Pancreas (tissue), 10 donors: ENCODE results near the gene COLEC11. TPM values are rescaled to one million over a fixed set of nuclear protein-coding genes. Genes with fewer than 3 reads are reported as not detected.

Experiments
- ATAC-seq, 4 donors: fragments of 200-7000 bp; cut with Tn5 transposase; one replicate each; pipeline versions ENCODE4 v1.8.0 to v1.9.1; 2020; ENCODE audit warnings: mild to moderate bottlenecking in 4 of 4, moderate library complexity in 4 of 4
- DNase-seq, 6 donors: peaks; one replicate each; pipeline ENCODE4 v3.0.0-alpha.2; 2020
- FAIRE-seq: peaks from 2 replicates; lab custom pipeline; 2012; peaks lifted over from hg19 to GRCh38; lab: Jason Lieb, UNC
- H3K27ac ChIP-seq, 4 donors: fragments of 200-600 bp; sonication (generic); 1 replicate in 3 of 4; 2 replicates in 1 of 4; pipeline versions ENCODE4 v1.5.0 to v1.8.0; 2020
- H3K27me3 ChIP-seq, 4 donors: fragments of 200-600 bp; one replicate each; pipeline ENCODE4 v1.8.0; 2021
- H3K36me3 ChIP-seq, 3 donors: fragments of 200-600 bp; sonication (generic) in 1 of 3; one replicate each; pipeline versions ENCODE4 v1.5.0 to v1.8.0; 2020 to 2021
- H3K4me1 ChIP-seq, 3 donors: fragments of 200-600 bp; one replicate each; pipeline ENCODE4 v1.8.0; 2021
- H3K4me3 ChIP-seq, 4 donors: fragments of 200-600 bp; sonication (generic) in 2 of 4; one replicate each; pipeline versions ENCODE4 v1.5.0 to v1.8.0; 2020 to 2021
- H3K9me3 ChIP-seq, 4 donors: fragments of 200-600 bp; one replicate each; pipeline ENCODE4 v1.8.0; 2021
- CTCF ChIP-seq, 4 donors: fragments of 200-600 bp; sonication (generic) in 3 of 4; IDR thresholded peaks; one replicate each; pipeline versions ENCODE4 v1.5.0 to v1.8.0; 2021; ENCODE audit warnings: antibody characterized with exemption in 4 of 4
- WGBS, 2 donors: extraction: QIAGEN DNeasy Blood & Tissue Kit; methylation state at CpG; one replicate each; pipeline ENCODE4 v1.1.7; 2013; 5-methylcytosine and 5-hydroxymethylcytosine counted together
- intact Hi-C, 3 donors: fragments of 100-400 bp; cut with DNase I; formaldehyde crosslinking; loops; one replicate each; pipeline versions ENCODE4 v1.11.1 to v1.14.2; 2022
- polyA plus RNA-seq, 2 donors: library from polyadenylated mRNA; stranded (reverse); fragments of 200-250 nt; gene quantifications; one replicate each; pipeline ENCODE4 v1.2.3, GENCODE V29; 2013
- total RNA-seq, 6 donors: library from RNA; stranded (reverse); fragmentation: NEBNext Ultra II Directional in 4 of 6; extraction: Animal tissue kit (Norgen Biotek cat#: 25700) in 4 of 6; gene quantifications; one replicate each; pipeline versions ENCODE4 v1.2.1 to v1.2.4, GENCODE V29; 2021 to 2023
- donor health status: healthy with polysubstance abuse.
- donor health status: DM: no; HTN: no; CAD: no; lungs with moderate emphysema.
- donor health status: DM: no; HTN: no; CAD: no.
- donor health status: control.
- donor health status: control.
- donor health status: Bipolar disorder and iron deficiency.
- donor health status: DM: yes; HTN: yes; CAD: no.
- donor health status: DM: no; HTN: no; CAD: no.
- donor health status: DM: no; HTN: no; CAD: no.
- donor health status: DM: yes; HTN: yes; CAD: no.

Gene COLEC11
- total and polyA plus RNA-seq, 8 donors = 2.0 to 11.9 (median 3.5) TPM

GRCh38 chr2:3637692-3638455 is 43.0 kb downstream of the COLEC11 start:
- Histone ChIP-seq H3K4me1 (no peaks in the 10 kb centered on the region), H3K4me3 (no peak overlapping the region), H3K36me3 (no peaks in the 10 kb centered on the region), H3K27me3 (no peaks in the 10 kb centered on the region), H3K27ac (no peak overlapping the region), H3K9me3 (no peaks in the 10 kb centered on the region)
- intact Hi-C loops = no loop called here
- WGBS, 2 donors = 78 to 90% methylated on average over 30 of the region's 30 CpGs
- FAIRE-seq = no peak
- TF ChIP-seq CTCF (IDR thresholded peaks at IDR 0.05) = no peak
- no peak for ATAC-seq
- peak in 2 of 6 donors; percentile 0 to 51 for DNase-seq

DNA sequence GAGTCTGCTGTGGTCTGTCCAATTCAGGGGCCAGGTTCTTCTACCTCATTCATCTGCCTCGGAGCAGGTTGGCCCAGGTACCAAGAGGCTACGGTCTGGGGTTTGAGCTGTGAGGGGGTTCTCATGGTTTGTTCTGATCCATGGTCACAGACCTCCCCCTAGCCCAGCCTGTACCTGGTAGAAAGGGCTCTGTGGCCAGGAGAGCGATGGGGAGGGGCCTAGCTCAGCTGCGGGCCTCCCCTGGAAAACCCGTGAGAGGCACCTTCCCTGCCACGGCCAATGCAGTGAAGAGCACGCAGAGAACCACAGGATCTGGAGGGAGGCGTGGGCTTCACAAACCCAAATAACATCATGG is 43.5 kb downstream of the COLEC11 start:
- intact Hi-C loops = no loop called here
- peak in 1 of 6 donors; percentile 21 for DNase-seq
- no peaks in the 10 kb centered on the region for H3K36me3 ChIP-seq
- no peak for ATAC-seq
- WGBS, 2 donors = 81 to 94% methylated on average over 8 of the region's 8 CpGs
- no peaks in the 10 kb centered on the region for H3K9me3 ChIP-seq
- no peaks in the 10 kb centered on the region for H3K4me1 ChIP-seq
- H3K27ac ChIP-seq = no peak overlapping the region
- FAIRE-seq = no peak
- no peak for TF ChIP-seq CTCF (IDR thresholded peaks at IDR 0.05)
- no peaks in the 10 kb centered on the region for H3K27me3 ChIP-seq
- no peak overlapping the region for H3K4me3 ChIP-seq

- DNase-seq (peak in 1 of 6 donors; percentile 12), FAIRE-seq (no peak), ATAC-seq (no peak)
- 64 to 75% methylated on average over 10 of the region's 10 CpGs for WGBS, 2 donors
- no peak for TF ChIP-seq CTCF (IDR thresholded peaks at IDR 0.05)
- Histone ChIP-seq H3K27ac (no peak overlapping the region), H3K36me3 (no peaks in the 10 kb centered on the region), H3K27me3 (no peaks in the 10 kb centered on the region), H3K4me1 (no peaks in the 10 kb centered on the region), H3K9me3 (no peaks in the 10 kb centered on the region), H3K4me3 (no peak overlapping the region)
- intact Hi-C loops = no loop called here
Observed at GRCh38 chr2:3639015-3639630, 44.2 kb downstream of the COLEC11 start.

DNA sequence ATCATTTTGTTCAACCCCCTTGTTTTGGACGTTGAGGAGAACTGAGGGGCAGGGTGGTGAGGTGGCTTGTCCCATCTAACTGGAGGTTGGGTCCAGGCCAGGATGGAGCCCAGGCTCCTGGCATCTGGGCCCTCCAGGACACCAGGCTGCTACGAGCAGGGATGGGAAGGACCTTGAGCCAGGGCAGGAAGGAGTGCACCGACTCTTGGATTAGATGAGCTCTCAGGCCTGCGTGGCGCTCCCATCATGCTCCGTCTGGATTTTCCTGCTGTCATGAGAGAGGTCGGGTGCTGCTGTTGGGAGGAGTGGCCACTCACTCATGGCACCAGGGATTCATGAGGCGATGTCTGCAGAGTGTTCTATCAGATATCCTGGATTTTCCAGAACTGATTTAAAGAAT is 44.7 kb downstream of the COLEC11 start:
- DNase-seq = peak in 1 of 6 donors; percentile 37

More for the DNA sequence above, 44.7 kb downstream of the COLEC11 start:
- intact Hi-C loops = loop anchor here in 1 of 3 donors (10.0 kb wide), 1 partner anchor 215 kb away; no protein-coding TSS in a partner anchor
- Histone ChIP-seq H3K27ac (no peak overlapping the region), H3K36me3 (no peaks in the 10 kb centered on the region), H3K4me1 (no peaks in the 10 kb centered on the region), H3K9me3 (no peaks in the 10 kb centered on the region), H3K4me3 (no peak overlapping the region), H3K27me3 (no peaks in the 10 kb centered on the region)
- 74 to 79% methylated on average over 8 of the region's 8 CpGs for WGBS, 2 donors
- TF ChIP-seq CTCF (IDR thresholded peaks at IDR 0.05) = no peak
- ATAC-seq (no peak), FAIRE-seq (no peak)
